Muscle of back (tissue), 11 donors: ENCODE data around the gene SERPINA4. TPM values are rescaled to one million over a fixed set of nuclear protein-coding genes. Genes with fewer than 3 reads are reported as not detected.

ENCODE experiments used
- DNase-seq, 3 donors: peaks; one replicate each; pipeline versions ENCODE4 v3.0.0 to v3.0.0-alpha.2; 2013
- polyA plus RNA-seq, 10 donors: library from polyadenylated mRNA; unstranded; fragments of 120-200 nt; gene quantifications; one replicate each; pipeline ENCODE4 v1.2.1, GENCODE V29; 2013; ENCODE audit not compliant: insufficient read length in 10 of 10

The SERPINA4 gene
- polyA plus RNA-seq, 10 donors, result 0.07 to 0.31 TPM; not detected in 8

DNA sequence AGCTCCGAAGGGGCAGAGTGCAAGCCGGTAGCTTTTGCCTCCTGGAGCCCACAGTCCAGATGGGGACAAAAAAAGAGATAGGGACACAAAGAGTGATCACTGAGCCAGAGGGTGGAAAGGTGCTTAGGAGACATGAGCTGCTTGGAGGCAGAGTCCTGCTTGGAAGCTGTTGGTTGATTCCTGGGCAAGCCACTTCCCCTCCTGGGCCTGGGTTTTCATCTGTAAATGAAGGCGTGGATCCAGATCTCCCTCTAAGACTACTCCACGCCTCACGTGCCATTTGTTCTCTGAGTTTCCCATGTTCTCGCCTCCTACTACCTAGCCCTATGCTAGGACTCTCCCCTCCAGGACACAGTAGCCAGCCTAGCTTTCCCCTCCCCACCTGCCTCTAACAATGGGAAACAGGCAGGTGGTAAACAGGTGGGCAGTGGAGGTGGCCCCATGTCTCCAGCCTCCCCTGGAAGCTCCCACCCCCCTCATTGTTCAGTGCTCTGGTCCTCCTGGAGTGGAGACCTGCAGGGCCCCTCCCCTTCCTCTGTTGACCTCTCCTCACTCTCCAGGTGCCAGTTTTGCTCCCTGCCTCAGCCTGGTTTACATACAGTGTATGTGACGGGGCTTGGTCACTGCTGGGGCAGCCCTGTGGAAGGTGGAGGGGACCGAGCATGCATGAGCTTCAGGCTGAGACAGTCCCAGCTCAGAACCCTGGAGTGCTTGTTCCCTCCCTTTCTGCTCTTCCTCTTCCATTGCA, 54.8 kb downstream of the SERPINA4 start:
- no peak for DNase-seq

DNA sequence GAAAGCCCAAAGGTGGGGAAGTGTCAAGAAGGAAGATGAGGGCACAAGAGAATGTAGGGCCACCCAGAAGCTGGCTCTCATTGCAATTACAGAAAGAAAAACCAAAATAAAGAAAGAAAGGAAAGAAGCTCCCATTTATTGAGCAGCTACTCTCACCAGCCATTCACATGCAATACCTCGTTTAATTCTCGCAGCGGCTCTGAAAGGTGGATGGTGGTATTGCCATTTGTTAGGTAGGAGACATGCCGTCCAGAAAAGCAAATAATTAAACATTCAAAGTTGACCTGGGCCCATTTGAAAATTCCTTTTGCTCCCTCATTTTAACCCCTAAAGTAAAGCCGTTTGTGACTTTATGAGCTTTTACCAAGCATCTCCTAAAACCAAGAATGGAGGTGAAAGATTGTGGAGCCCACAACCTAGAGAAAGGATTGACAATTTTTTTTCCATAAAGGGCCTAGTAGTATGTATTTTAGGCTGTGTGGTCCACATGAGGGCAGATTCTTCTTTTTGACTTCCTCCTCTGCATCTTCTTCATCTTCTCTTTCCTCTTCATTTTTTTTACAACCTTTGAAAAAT, 56.2 kb downstream of the SERPINA4 start:
- no peak for DNase-seq

DNA sequence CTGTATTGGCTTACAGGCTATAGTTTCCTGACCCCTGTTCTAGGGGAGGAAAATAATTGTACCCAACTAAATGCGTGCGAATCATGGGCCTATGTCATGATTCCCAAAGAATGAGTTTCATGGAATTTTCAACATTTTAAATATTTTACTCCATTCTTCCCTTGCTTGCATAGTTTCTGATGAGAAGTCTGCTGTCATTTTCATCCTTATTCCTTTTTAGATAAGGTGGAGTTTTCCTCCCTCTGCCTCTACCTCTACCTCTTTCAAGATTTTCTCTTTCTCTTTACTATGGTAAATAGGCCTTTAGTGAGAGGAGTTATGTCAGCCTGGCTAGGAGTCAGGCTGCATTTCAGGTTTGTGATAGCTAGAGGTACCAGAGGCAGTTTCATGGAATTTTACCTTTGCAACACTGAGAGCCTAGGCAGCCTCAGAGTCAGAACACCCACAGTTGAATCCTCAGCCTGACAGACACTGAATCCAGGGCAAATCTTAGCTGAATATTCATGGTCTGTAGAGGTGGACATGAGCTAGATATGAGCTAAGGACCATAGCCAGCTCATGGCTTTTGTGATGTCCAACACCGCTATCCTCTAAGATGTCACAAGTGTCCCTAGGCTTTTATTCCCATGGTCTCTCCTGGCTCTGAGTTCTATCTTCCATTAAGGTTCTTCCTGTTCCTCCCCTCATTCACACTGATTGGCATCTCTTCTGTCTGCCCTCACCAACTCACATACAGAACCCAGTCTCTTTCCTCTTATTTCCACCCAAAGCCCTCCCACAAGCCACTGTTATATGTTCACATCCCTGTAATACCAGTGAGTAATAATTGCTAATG, 57.0 kb downstream of the SERPINA4 start:
- no peak for DNase-seq

DNA sequence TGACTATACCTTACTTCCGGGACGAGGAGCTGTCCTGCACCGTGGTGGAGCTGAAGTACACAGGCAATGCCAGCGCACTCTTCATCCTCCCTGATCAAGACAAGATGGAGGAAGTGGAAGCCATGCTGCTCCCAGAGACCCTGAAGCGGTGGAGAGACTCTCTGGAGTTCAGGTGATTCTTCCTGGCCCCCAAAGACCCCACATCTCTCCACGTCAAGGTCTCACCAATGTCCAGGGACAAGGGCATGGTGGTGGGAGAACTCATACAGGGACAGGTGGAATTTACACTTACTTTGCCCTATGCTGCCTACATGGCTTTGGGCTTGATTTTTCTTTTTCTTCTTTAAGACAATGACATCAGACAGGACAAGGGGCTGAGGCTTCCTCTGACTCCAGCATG, 58.1 kb downstream of the SERPINA4 start:
- DNase-seq, result no peak

Other genes starting within 250 kb of the SERPINA4 start
- gene SERPINA6, start 238.1 kb upstream of the SERPINA4 start, polyA plus RNA-seq, result not detected
- gene SERPINA2, start 194.7 kb upstream of the SERPINA4 start, polyA plus RNA-seq, result not detected
- 10 to 100 TPM in 1 of 10 donors, 1 to 10 TPM in 4, under 1 TPM in 5; 0.40 to 13.3 (median 0.92) TPM for gene SERPINA1, start 172.8 kb upstream of the SERPINA4 start, polyA plus RNA-seq
- not detected for gene SERPINA11, start 108.6 kb upstream of the SERPINA4 start, polyA plus RNA-seq
- not detected for gene SERPINA9, start 85.2 kb upstream of the SERPINA4 start, polyA plus RNA-seq
- gene SERPINA12, start 52.0 kb upstream of the SERPINA4 start, polyA plus RNA-seq, result not detected
- gene SERPINA5, start 20.0 kb downstream of the SERPINA4 start, polyA plus RNA-seq, result under 1 TPM in 7 of 10 donors, not detected in 3; 0.08 to 0.55 (median 0.15) TPM
- under 1 TPM in 2 of 10 donors, not detected in 8; 0.10 to 0.42 TPM for gene SERPINA3, start 50.9 kb downstream of the SERPINA4 start, polyA plus RNA-seq
- gene GSC, start 208.7 kb downstream of the SERPINA4 start, polyA plus RNA-seq, result 1 to 10 TPM in 3 of 10 donors, under 1 TPM in 7; 0.35 to 1.5 (median 0.77) TPM